IPS-15b (cell line): ENCODE data around the gene DCAF5.

ENCODE experiments used
- H3K27me3 ChIP-seq: one replicate; pipeline ENCODE4 v1.6.1; 2013; ENCODE audit warnings: low read length; ENCODE audit not compliant: control insufficient read depth, insufficient read depth
- H3K36me3 ChIP-seq: one replicate; pipeline ENCODE4 v1.6.1; 2013; ENCODE audit warnings: low read length; ENCODE audit not compliant: control insufficient read depth, insufficient read depth
- H3K4me1 ChIP-seq: one replicate; pipeline ENCODE4 v1.6.1; 2013; ENCODE audit warnings: mild to moderate bottlenecking, low read length; ENCODE audit not compliant: control insufficient read depth, insufficient read depth
- H3K4me3 ChIP-seq: one replicate; pipeline ENCODE4 v1.5.1; 2013; ENCODE audit warnings: low read depth, low read length
- H3K9ac ChIP-seq: one replicate; pipeline ENCODE4 v1.6.1; 2013; ENCODE audit warnings: low read depth, mild to moderate bottlenecking, low read length
- H3K9me3 ChIP-seq: one replicate; pipeline ENCODE4 v1.6.1; 2013; ENCODE audit warnings: mild to moderate bottlenecking, low read length; ENCODE audit not compliant: control insufficient read depth, insufficient read depth

The DCAF5 gene

DNA sequence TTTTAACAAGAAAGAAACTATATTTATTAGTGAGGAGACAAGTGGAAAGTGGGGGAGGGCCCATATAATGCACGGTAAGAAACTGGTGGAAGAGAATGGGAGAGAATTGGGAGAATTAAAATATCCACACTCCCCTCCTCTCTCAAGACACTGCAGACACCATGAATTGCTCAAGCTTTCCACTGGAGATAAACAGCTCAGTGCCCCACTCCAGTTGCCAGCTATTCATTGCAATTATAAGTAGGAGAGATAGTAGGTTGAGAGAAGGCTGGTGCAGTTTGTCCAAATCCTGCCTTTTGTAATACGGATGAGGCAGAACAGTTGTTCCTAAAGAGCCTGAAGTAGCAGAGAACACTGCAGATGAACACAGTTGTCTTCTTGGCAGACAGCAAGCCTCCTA lies 38.2 kb downstream of the DCAF5 start:
- Histone ChIP-seq H3K4me3 (no peak overlapping the region), H3K4me1 (no peaks in the 10 kb centered on the region), H3K27me3 (no peaks in the 10 kb centered on the region), H3K36me3 (no peaks in the 10 kb centered on the region), H3K9ac (no peak overlapping the region), H3K9me3 (no peaks in the 10 kb centered on the region)

DNA sequence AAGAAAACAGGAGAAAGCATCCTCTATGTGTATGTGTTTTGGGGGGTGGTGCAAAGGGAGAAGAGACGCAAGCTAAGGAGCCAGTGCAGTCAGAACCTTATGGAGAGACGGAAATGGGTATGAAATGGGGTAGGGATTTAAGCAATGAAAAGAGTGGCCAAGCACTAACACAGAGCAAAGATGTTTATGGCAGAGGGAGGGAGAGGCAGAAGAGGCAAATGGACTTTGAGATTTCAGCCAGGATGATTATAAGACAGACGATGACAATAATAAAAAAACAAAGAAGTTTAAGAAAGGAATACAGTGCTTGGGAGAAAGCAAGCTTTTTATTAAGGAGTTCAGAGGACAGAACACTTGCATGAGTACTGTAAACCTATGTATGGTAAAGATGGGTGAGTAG lies 44.6 kb downstream of the DCAF5 start:
- H3K4me1 ChIP-seq = peaks cover 2% of the 10 kb centered on the region
- no peaks in the 10 kb centered on the region for H3K27me3 ChIP-seq

DNA sequence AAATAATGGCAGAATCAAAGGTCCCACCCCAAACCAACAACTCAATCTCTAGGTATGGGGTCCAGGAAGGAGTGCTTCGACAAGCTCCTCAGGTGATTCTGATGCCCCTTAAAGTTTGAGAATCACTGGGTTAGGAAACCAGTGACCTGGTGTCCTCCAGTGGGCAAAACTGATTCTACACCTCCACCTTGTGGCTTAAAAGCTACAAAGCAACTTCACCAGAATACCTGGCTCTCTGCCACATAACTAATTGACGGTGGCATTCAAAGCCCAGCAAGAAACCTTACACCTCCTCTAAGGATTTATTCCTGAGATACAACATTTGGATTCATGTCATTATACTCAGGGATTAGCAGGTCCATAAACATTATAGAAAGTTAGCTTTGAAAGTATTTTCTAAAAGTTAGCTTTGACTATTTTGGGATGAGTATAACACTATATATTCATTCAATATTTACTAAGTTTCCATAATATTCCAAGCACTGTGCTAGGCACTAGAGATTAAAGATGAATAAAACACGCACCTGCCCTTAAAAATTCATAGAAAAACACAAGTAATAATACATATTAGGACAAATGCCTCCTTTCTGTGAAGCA lies 45.4 kb downstream of the DCAF5 start:
- Histone ChIP-seq H3K36me3 (no peaks in the 10 kb centered on the region), H3K9ac (no peak overlapping the region), H3K27me3 (no peaks in the 10 kb centered on the region), H3K4me1 (peaks cover 2% of the 10 kb centered on the region), H3K9me3 (no peaks in the 10 kb centered on the region), H3K4me3 (no peak overlapping the region)

More for the DNA sequence above, 44.6 kb downstream of the DCAF5 start:
- no peak overlapping the region for H3K9ac ChIP-seq
- H3K9me3 ChIP-seq = no peaks in the 10 kb centered on the region
- H3K4me3 ChIP-seq = no peak overlapping the region
- H3K36me3 ChIP-seq = no peaks in the 10 kb centered on the region

DNA sequence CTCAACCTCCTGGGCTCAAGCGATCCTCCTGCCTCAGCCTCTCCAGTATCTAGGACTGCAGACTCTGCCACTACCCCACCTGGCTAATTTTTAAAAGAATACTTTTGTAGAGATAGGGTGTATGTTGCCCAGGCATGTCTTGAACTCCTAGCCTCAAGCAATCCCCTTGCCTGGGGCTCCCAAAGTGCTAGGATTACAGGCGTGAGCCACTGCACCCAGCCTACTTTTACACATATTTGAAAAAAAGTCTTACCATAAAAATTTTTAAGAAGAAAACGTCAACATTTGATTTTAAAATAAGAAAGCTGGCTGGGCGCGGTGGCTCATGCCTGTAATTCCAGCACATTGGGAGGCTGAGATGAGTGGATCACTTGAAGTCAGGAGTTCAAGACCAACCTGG lies 46.5 kb downstream of the DCAF5 start:
- H3K9me3 ChIP-seq = no peaks in the 10 kb centered on the region
- H3K9ac ChIP-seq = no peak overlapping the region
- H3K36me3 ChIP-seq = no peaks in the 10 kb centered on the region
- H3K27me3 ChIP-seq = no peaks in the 10 kb centered on the region
- peaks cover 2% of the 10 kb centered on the region for H3K4me1 ChIP-seq
- H3K4me3 ChIP-seq = no peak overlapping the region

DNA sequence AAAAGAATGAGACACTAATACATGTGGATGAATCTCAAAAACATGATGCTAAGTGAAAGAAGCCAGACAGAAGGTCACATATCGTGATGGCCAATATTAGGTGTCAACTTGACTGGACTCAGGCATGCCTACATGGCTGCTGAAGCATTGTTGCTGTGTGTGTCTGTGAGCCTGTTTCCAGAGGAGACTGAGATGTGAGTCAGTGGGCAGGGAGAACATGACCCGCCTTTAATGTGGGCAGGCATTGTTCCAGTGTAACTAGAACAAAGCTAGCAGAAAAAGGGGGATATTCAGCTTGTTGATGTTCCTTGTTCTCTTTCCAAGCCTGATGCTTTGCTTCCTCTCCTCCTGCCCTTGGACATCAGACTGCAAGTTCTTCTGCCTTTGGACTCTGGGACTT lies 47.6 kb downstream of the DCAF5 start:
- Histone ChIP-seq H3K27me3 (no peaks in the 10 kb centered on the region), H3K4me3 (no peak overlapping the region), H3K4me1 (peaks cover 2% of the 10 kb centered on the region), H3K9ac (no peak overlapping the region), H3K9me3 (no peaks in the 10 kb centered on the region), H3K36me3 (no peaks in the 10 kb centered on the region)

DNA sequence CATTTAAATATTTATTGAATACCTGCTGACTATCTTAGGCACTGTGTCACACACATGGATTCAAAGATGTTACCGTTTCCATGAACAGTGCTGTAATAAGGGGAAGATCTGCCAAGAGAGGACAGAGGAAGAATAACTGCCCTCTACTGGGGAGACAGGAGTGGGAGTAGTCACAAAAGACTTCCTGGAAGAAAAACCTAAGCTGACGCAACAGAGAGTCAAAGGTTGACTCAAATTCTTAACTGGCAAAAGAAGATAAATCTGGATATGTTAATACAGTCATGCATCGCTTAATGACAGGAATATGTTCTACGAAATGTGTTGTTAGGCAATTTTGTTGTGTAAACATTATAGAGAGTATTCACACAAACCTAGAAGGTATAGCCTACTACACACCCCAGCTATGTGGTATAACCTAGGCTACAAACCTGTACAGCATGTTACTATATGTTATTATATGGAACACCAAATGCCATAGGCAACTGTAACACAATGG lies 51.5 kb downstream of the DCAF5 start:
- H3K4me1 ChIP-seq = peaks cover 5% of the 10 kb centered on the region

DNA sequence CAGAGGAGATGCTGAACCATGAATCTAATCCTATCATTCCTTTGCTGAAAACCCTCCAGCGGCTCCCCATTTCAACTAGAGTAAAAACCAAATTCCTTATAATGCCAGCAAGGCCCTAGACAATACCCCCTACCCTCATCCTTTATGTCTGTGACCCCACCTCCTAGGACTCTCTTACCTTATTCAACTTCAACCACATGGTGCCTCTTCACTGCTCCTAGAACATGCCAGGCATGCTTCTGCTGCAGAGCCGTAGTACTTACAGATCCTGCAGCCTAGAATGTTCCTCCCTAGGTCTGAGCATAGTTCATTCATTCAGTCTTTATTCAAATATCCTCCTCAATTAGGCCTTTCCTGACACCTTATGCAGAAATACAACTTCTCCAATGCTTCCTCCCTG lies 54.9 kb downstream of the DCAF5 start:
- H3K4me1 ChIP-seq = peaks cover 14% of the 10 kb centered on the region
- no peaks in the 10 kb centered on the region for H3K27me3 ChIP-seq
- H3K9me3 ChIP-seq = no peaks in the 10 kb centered on the region
- H3K9ac ChIP-seq = no peak overlapping the region
- H3K36me3 ChIP-seq = no peaks in the 10 kb centered on the region
- H3K4me3 ChIP-seq = no peak overlapping the region

More for the DNA sequence above, 51.5 kb downstream of the DCAF5 start:
- H3K4me3 ChIP-seq = no peak overlapping the region
- no peak overlapping the region for H3K9ac ChIP-seq
- no peaks in the 10 kb centered on the region for H3K36me3 ChIP-seq
- no peaks in the 10 kb centered on the region for H3K27me3 ChIP-seq
- no peaks in the 10 kb centered on the region for H3K9me3 ChIP-seq

DNA sequence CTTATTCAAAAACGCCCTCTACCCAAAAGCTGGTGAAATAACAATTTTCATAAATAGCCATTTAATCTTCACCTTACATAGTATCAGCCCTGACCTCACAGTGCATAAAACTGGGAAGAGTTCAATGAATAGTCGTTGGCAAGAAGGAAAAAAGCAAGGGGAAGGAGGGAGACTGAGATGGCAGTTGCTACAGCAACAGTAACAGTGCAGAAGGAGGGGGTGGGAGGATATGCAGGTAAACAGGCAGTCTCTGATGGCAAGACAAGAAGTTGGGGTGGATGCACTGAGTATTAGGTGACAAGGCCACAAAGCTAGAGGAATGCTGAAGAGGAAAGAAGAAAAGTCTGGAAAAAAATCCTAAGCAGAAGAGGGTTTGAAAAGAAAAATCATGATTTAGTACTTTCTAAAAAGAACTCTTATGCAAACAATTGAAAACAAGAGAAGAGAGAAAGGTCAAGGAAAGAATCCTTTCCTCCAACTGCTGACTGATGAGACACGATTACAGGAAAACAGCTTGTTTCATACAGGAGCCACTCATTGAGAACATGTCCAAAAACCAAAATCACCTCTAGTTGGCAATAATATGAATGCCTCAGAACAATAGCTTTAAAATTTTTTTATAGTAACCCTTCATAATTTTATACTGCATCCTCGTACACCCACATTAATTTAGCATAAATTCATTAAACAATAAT lies 56.0 kb downstream of the DCAF5 start:
- no peaks in the 10 kb centered on the region for H3K27me3 ChIP-seq
- H3K4me1 ChIP-seq = peaks cover 14% of the 10 kb centered on the region
- H3K4me3 ChIP-seq = no peak overlapping the region
- H3K36me3 ChIP-seq = no peaks in the 10 kb centered on the region
- no peak overlapping the region for H3K9ac ChIP-seq
- no peaks in the 10 kb centered on the region for H3K9me3 ChIP-seq

DNA sequence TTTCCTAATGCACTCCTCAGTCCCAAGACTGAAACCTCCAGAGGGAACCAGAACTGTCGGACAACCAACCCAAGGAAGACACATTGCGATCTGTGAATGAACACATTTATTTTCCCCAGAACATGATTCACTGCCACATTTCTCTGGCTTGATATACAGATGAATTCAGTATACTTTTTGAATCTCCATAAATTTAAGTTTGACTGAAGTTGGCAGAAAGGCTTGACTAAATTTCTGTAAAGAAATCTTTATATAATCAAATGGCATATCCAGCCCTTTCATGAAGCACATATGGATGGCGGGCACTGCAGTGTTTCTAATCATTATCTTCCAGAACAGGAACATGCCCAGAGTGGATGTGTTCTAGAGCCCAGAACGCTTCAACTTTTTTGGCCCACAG lies 56.7 kb downstream of the DCAF5 start:
- Histone ChIP-seq H3K27me3 (no peaks in the 10 kb centered on the region), H3K36me3 (peaks cover under 1% of the 10 kb centered on the region), H3K4me1 (peaks cover 14% of the 10 kb centered on the region), H3K9me3 (no peaks in the 10 kb centered on the region), H3K4me3 (no peak overlapping the region), H3K9ac (no peak overlapping the region)

DNA sequence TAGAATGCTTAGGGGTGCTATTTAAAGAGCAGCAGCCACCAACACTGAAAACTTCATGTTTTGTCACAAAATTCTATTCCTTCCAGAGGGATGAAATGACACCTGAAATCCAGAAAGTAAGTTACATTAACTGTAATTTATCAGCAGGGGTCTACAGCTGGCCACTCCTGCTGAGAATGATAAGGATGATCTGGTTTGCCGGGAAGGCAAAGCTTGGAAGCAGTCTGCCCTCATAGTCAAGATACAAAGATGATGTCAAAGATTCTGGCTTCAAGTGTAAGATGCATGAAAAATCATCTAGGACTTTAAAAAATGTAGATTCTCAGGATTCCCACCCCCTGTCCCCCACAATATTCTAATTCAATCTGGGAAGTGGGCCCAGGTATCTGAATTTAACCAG lies 58.4 kb downstream of the DCAF5 start:
- Histone ChIP-seq H3K9ac (no peak overlapping the region), H3K4me1 (peaks cover 14% of the 10 kb centered on the region), H3K36me3 (peaks cover 3% of the 10 kb centered on the region), H3K4me3 (no peak overlapping the region), H3K27me3 (no peaks in the 10 kb centered on the region), H3K9me3 (no peaks in the 10 kb centered on the region)

DNA sequence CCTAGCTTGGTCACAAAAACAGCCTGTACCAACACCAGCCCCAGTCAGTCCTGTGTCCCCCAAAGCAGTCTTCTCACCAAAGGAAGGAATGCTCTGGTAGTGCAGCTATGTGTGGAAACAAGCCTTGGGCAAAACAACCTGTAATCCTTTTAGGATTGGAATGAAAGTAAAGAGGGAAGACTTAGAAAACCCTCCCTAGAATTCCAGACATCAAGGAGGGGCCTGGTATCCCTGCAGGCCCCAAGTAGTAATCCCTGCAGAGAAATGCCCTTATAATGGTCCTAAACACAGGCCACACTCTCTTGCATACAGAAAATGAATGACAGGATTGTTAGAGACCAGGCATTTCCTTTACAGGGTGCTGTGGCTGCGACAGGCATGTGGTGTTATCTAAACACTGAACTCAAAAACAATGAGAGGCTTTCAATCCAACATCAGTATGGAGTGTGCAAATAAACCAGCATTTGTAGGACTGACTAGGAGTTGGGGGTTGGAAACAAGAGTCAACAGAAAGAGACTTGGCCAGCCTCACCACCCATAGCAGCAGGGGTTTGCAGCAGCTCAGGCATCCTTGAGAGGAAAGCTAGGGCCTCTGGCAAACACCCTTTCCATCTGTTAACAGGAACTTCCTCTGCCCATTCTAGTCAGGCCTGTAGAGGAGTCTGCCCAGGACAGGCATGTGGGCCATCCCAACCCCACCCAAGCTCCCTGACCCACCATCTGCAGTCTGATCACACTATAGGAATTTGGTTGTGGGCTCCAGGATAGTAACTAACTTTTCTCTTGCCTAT lies 59.1 kb downstream of the DCAF5 start:
- Histone ChIP-seq H3K27me3 (no peaks in the 10 kb centered on the region), H3K4me1 (peaks cover 14% of the 10 kb centered on the region), H3K4me3 (no peak overlapping the region), H3K9ac (no peak overlapping the region), H3K36me3 (peaks cover 3% of the 10 kb centered on the region), H3K9me3 (no peaks in the 10 kb centered on the region)
